Heart right ventricle (tissue), 16 donors: Measurements from ENCODE around the gene NOP14. TPM values are rescaled to one million over a fixed set of nuclear protein-coding genes. Genes with fewer than 3 reads are reported as not detected.

Source experiments
- ATAC-seq, 8 donors: fragments of 200-7000 bp; cut with Tn5 transposase; one replicate each; pipeline ENCODE4 v1.9.1; 2020; ENCODE audit warnings: mild to moderate bottlenecking in 8 of 8, moderate library complexity in 8 of 8, moderate number of reproducible peaks in 1 of 8
- DNase-seq, 2 donors: peaks; one replicate each; pipeline ENCODE4 v3.0.0-alpha.2; 2020
- H3K27ac ChIP-seq, 10 donors: fragments of 200-600 bp; sonication (generic) in 2 of 10; one replicate each; pipeline versions ENCODE4 v1.5.0 to v1.8.0; 2020 to 2022; ENCODE audit warnings: mild to moderate bottlenecking in 3 of 10
- H3K27me3 ChIP-seq, 7 donors: fragments of 200-600 bp; one replicate each; pipeline ENCODE4 v1.8.0; 2021 to 2022; ENCODE audit warnings: mild to moderate bottlenecking in 2 of 7
- H3K36me3 ChIP-seq, 9 donors: fragments of 200-600 bp; sonication (generic) in 1 of 9; one replicate each; pipeline versions ENCODE4 v1.5.0 to v1.8.0; 2020 to 2022; ENCODE audit warnings: mild to moderate bottlenecking in 2 of 9
- H3K4me1 ChIP-seq, 9 donors: fragments of 200-600 bp; sonication (generic) in 1 of 9; one replicate each; pipeline versions ENCODE4 v1.5.0 to v1.8.0; 2020 to 2022; ENCODE audit warnings: mild to moderate bottlenecking in 4 of 9
- H3K4me3 ChIP-seq, 10 donors: fragments of 200-600 bp; sonication (generic) in 2 of 10; one replicate each; pipeline versions ENCODE4 v1.5.0 to v1.8.0; 2020 to 2022; ENCODE audit warnings: mild to moderate bottlenecking in 7 of 10, moderate library complexity in 2 of 10
- H3K9me3 ChIP-seq, 11 donors: fragments of 200-600 bp in 10 of 11; sonication (generic) in 2 of 11; one replicate each; pipeline versions ENCODE4 v1.5.0 to v1.8.0; 2013 to 2022; ENCODE audit warnings: mild to moderate bottlenecking in 2 of 11, control low read depth in 1 of 11, moderate library complexity in 1 of 11
- WGBS, 2 donors: extraction: QIAGEN DNeasy Blood & Tissue Kit; methylation state at CpG; one replicate each; pipeline ENCODE4 v1.1.7; 2013; ENCODE audit warnings: inconsistent platforms in 1 of 2; 5-methylcytosine and 5-hydroxymethylcytosine counted together
- intact Hi-C, 10 donors: fragments of 100-400 bp; cut with DNase I; formaldehyde crosslinking; loops; one replicate each; pipeline versions ENCODE4 v1.11.1 to v1.14.2; 2022
- polyA plus RNA-seq, 2 donors: library from polyadenylated mRNA; stranded (reverse); fragments of 200-250 nt; gene quantifications; one replicate each; pipeline ENCODE4 v1.2.3, GENCODE V29; 2013
- total RNA-seq, 10 donors: library from RNA; stranded (reverse); fragmentation: NEBNext Ultra II Directional in 3 of 10; extraction: Animal tissue kit (Norgen Biotek cat#: 25700) in 3 of 10; gene quantifications; one replicate each; pipeline versions ENCODE4 v1.2.1 to v1.2.4, GENCODE V29; 2021 to 2023
- TF ChIP-seq, protein P1 (sequence below), 9 donors: fragments of 200-600 bp; sonication (generic) in 2 of 9; IDR thresholded peaks; one replicate each; pipeline versions ENCODE4 v1.5.0 to v1.8.0; 2021 to 2022; ENCODE audit warnings: antibody characterized with exemption in 9 of 9, mild to moderate bottlenecking in 5 of 9, moderate library complexity in 1 of 9
- donor health status: Arrhythmogenic right ventricular cardiomyopathy.
- donor health status: ischemic (EF 13 %, LVEDD 7.1; RV severe dilation, severe dysfunction).
- donor health status: healthy with polysubstance abuse.
- donor health status: DM: no; HTN: yes; CAD: no.
- donor health status: DM: no; HTN: no; CAD: no.
- donor health status: ischemic (EF 25% LVEDD 6.9; RV normal size, moderate dysfunction).
- donor health status: ischemic (EF 25% LVEDD 5.7; RV mildly dilated, moderate dysfunction).
- donor health status: healthy.
- donor health status: DM: yes; HTN: yes; CAD: no.
- donor health status: Ischemic cardiomyopathy.
- donor health status: ischemic (EF 35%, LVEDD 5.7; RV mildly dilated, moderate dysfunction).
- donor health status: nonischemic (EF 11% LVEDD 7.7; RV severe dilation, severe dysfunction).
- donor health status: DM: yes; HTN: yes; CAD: no.
- donor health status: PGD.
- donor health status: ischemic (EF 29% LVEDD 5.4; RV normal size, mild dysfunction).
- donor health status: nonischemic (EF 23%, LVEDD 6.1; RV moderate dilation, normal function).

NOP14 gene
- total and polyA plus RNA-seq, 12 donors = 12.4 to 24.0 (median 17.3) TPM

DNA sequence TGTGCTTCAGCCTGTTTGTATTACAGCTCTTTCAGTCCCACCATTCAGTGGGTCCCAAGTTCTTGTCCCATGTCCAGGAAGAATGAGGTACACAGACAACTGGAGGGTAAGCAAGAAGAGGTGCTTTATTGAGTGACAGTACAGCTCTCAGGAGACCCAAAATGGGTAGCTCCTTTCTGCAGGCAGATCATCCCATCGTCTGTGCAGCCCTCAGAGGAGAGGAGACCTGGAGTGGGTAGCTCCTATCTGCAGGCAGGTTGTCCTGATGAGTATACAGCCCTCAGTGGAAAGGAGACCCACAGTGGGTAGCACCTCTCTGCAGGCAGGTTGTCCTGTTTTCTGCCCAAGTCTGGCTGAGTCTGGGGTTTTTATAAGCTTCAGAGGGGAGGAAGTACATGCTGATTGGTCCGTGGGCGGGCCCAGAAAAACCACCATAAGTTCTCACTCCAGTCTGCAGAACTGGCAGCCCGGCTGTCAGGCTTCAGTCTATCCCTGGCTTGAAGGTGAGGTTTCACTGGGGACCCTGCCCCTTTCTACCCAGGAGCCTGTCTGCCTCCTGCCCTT is 18.1 kb upstream of the NOP14 start:
- intact Hi-C loops = no loop called here
- Histone ChIP-seq H3K9me3 (peaks cover 0 to 14% (median 6%) of the 10 kb centered on the region in 11 donors), H3K36me3 (no peaks in the 10 kb centered on the region), H3K27ac (no peak overlapping the region), H3K27me3 (no peaks in the 10 kb centered on the region), H3K4me3 (no peak overlapping the region), H3K4me1 (peaks cover 0 to 18% (median 0%) of the 10 kb centered on the region in 9 donors)
- TF ChIP-seq, protein P1, sequence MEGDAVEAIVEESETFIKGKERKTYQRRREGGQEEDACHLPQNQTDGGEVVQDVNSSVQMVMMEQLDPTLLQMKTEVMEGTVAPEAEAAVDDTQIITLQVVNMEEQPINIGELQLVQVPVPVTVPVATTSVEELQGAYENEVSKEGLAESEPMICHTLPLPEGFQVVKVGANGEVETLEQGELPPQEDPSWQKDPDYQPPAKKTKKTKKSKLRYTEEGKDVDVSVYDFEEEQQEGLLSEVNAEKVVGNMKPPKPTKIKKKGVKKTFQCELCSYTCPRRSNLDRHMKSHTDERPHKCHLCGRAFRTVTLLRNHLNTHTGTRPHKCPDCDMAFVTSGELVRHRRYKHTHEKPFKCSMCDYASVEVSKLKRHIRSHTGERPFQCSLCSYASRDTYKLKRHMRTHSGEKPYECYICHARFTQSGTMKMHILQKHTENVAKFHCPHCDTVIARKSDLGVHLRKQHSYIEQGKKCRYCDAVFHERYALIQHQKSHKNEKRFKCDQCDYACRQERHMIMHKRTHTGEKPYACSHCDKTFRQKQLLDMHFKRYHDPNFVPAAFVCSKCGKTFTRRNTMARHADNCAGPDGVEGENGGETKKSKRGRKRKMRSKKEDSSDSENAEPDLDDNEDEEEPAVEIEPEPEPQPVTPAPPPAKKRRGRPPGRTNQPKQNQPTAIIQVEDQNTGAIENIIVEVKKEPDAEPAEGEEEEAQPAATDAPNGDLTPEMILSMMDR (IDR thresholded peaks at IDR 0.05) = no peak
- WGBS, 2 donors = 85 to 90% methylated on average over 4 of the region's 4 CpGs
- DNase-seq (no peak), ATAC-seq (peak in 1 of 8 donors; percentile 11)

DNA sequence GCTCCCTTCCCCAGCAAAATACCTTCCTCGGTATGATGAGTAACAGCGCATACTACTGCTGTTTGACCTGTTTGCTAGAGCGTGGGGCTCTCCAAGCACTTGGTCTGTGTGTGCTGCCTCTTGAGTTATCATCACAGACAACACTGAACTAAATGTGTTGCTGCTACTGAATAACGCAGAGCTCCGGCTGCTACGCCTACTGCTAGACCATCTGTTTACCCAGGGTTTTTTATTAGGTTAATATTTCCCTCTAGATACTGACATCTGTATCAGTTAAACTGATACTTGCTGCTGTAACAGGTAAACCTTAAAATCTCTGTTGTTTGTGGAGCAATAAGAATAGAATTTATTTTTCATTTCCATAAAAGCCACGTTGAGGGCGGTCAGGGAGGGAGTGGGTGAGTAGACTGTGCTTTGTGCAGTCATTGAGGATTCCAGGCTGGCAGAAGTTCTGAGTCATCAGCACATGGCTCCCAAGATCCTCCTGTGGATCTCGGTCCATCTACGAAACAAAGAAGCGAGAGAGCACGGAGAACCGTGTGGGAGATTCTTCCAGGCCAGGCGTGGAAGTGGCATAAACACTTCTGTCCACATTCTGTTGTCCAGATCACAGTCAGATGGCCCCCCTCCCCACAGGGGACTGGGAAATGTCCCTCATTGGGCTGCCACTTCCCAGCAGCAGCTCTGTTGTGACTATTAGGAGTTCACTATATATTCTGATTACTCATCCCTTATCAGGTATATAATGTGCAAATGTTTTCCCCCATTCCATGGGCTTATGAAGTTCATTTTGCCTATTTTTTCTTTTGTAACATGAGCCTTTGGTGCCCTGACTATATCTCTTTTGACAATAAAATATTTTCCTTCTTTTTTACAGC is 14.2 kb upstream of the NOP14 start:
- Histone ChIP-seq H3K9me3 (peaks cover 0 to 14% (median 6%) of the 10 kb centered on the region in 11 donors), H3K27me3 (no peaks in the 10 kb centered on the region), H3K4me3 (no peak overlapping the region), H3K4me1 (peaks cover 0 to 18% (median 0%) of the 10 kb centered on the region in 9 donors), H3K27ac (no peak overlapping the region), H3K36me3 (peaks cover 0 to 4% (median 0%) of the 10 kb centered on the region in 9 donors)
- DNase-seq (no peak), ATAC-seq (peak in 4 of 8 donors; percentile 49 to 66 (median 62))
- intact Hi-C loops = no loop called here
- WGBS, 2 donors = 79% methylated on average over 14 of the region's 14 CpGs
- TF ChIP-seq, protein P1 (IDR thresholded peaks at IDR 0.05) = no peak

- 88 to 93% methylated on average over 3 of the region's 3 CpGs for WGBS, 2 donors
- TF ChIP-seq, protein P1 (IDR thresholded peaks at IDR 0.05) = no peak
- Histone ChIP-seq H3K36me3 (peaks cover 0 to 12% (median 0%) of the 10 kb centered on the region in 9 donors), H3K9me3 (no peaks in the 10 kb centered on the region), H3K27ac (no peak overlapping the region), H3K4me1 (no peaks in the 10 kb centered on the region), H3K27me3 (no peaks in the 10 kb centered on the region), H3K4me3 (no peak overlapping the region)
- DNase-seq = no peak
- no peak for ATAC-seq
- intact Hi-C loops = no loop called here
Measured at GRCh38 chr4:2971275-2971674, 8.1 kb upstream of the NOP14 start.

- no peaks in the 10 kb centered on the region for H3K9me3 ChIP-seq
- no peak for DNase-seq
- H3K36me3 ChIP-seq = peaks cover 0 to 10% (median 0%) of the 10 kb centered on the region in 9 donors
- no peak overlapping the region for H3K4me3 ChIP-seq
- H3K4me1 ChIP-seq = peaks cover 0 to 13% (median 9%) of the 10 kb centered on the region in 9 donors
- intact Hi-C loops = loop anchor here in 3 of 10 donors (5.0 to 10.0 kb wide), 3 partner anchors 66 to 554 kb away; partner anchors contain the start of genes CFAP99 (in 1 of the 3) and ZFYVE28 (in 1 of the 3)
- H3K27ac ChIP-seq = no peak overlapping the region
- H3K27me3 ChIP-seq = no peaks in the 10 kb centered on the region
- WGBS, 2 donors = 78% methylated on average over 3 of the region's 3 CpGs
- TF ChIP-seq, protein P1 (IDR thresholded peaks at IDR 0.05) = no peak
- ATAC-seq = no peak
Measured at GRCh38 chr4:2968381-2968780, 5.2 kb upstream of the NOP14 start.
